CD4-positive, alpha-beta T cell treated with Interleukin-10 for 1 hour (primary cell): ENCODE results near the gene RBCK1.

ENCODE experiments used
- DNase-seq: peaks from one replicate; pipeline ENCODE4 v3.0.0-alpha.2; 2020

RBCK1 gene

GRCh38 chr20:420166-420620 is 12.1 kb downstream of the RBCK1 start:
- no peak for DNase-seq

- DNase-seq, result no peak
Observed at GRCh38 chr20:420721-421574, 12.8 kb downstream of the RBCK1 start.

DNA sequence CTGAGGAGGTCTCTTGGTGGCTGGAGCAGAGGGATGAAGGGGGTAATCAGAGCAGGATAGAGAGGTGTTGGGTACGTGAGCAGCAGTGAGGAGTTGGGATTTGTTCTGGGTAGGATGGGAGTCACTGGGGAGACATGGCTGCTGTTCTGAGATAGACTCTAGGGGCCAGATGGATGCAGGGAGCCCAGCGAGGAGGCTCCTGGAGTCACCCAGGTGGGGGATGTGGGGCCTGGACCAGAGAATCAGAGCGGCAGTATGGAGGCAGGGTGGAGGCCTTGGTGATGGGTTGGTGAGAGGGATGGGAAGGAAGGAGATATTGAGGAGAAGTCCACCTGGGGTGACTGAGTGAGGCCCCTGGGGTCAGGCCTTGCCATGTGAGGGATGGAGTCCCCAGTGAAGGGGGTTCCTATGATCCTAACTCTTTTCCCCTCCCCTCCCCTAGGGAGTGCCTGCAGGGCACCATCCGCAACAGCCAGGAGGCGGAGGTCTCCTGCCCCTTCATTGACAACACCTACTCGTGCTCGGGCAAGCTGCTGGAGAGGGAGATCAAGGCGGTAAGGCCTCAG is 13.7 kb downstream of the RBCK1 start:
- DNase-seq, result no peak

DNA sequence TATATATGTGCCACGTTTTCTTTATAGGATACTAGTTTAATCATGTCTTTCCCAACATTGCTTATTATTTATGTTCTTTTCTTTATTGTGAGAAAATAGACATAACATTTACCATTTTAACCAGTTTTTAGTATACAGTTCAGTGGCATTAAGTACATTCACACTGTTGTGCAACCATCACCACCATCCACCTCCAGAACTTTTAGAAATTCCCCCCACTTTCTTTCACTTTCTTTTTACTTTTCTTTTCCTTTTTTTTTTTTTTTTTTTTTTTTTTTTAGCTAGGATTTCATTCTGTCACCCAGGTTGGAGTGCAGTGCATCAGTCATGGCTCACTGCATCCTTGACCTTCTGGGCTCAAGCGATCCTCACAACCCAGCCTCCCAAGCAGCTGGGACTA is 18.5 kb downstream of the RBCK1 start:
- DNase-seq, result no peak

GRCh38 chr20:427401-427800 is 19.3 kb downstream of the RBCK1 start:
- no peak for DNase-seq

GRCh38 chr20:427849-428657 is 20.0 kb downstream of the RBCK1 start:
- DNase-seq, result no peak

GRCh38 chr20:428658-429200 is 20.6 kb downstream of the RBCK1 start:
- no peak for DNase-seq

GRCh38 chr20:430091-430999 is 22.2 kb downstream of the RBCK1 start:
- DNase-seq, result no peak

GRCh38 chr20:431012-431904 is 23.2 kb downstream of the RBCK1 start:
- peak; percentile 36 for DNase-seq

- no peak for DNase-seq
Observed at GRCh38 chr20:432208-432607, 24.1 kb downstream of the RBCK1 start.

- no peak for DNase-seq
Observed at GRCh38 chr20:432677-433299, 24.7 kb downstream of the RBCK1 start.

GRCh38 chr20:433300-433975 is 25.3 kb downstream of the RBCK1 start:
- peak; percentile 72 for DNase-seq

- no peak for DNase-seq
Observed at GRCh38 chr20:434221-434620, 26.1 kb downstream of the RBCK1 start.

DNA sequence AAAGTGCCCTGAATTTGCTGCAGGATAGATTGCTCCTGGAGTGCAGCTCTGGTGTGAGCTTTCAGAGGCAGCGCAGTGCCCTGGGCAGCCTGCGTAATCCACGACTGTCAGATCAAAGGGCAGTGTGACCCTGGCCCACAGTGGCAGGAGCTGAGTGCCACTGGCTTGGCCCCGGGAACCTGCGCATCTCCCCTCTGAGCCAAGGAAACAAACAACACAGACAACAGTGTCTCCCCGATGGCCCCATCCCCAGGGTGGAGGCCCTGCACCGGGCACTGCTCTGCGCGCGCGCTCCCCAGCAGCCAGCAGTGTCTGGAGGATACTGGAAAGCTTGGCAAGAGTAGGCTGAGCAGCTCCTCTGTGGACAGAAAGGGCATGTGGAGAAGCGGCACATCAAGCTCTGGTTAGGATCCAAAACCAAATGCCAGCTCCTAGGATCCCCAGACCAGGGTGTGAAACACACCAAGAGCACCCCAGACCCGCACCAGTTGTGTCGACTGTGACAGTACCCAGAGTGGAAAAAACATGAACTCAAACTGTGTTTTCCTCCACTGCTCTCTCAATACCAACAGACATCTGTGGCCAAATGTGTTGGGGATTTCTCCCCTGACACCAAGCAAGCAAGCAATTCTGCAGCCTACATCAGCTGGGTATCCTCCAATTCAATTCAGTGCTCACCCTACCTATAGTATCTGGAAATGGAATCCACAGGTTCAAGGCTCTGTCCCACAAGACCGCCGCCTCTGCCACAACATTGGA is 26.7 kb downstream of the RBCK1 start:
- DNase-seq, result no peak

- DNase-seq, result no peak
Observed at GRCh38 chr20:435558-435957, 27.5 kb downstream of the RBCK1 start.

- no peak for DNase-seq
Observed at GRCh38 chr20:436476-436875, 28.4 kb downstream of the RBCK1 start.

DNA sequence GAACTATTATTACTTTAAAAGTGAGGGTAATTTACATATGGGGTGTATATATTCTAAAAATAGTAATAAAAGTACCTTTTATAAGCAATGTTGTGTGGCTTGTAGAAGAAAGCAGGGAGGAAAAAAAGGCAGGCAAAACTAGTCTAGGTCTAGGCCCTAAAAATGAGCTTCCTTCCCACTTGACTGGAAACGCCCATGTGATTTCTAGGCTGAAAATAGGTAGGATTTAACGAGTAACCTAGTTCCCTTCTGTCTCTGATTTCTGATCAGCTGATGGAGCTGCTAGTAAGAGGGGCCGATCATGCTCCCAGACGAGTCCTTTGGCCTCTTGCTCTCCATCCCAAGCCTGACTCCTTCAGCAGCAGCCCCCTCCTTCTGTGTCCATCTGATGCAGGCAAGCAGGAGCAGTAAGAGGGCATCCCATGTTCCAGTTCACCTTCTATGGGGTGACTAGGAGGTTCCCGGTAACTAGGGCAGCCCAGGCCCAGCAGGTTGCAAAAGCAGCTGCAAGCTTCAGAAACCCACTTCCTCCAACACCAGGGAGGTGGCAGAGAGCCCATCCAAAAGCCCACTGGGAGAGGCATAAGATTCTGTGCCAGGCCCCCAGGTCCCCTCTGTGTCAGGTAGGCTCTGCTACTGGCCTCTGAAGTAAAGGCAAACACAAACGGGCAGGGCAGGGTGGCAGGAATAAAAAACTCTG is 29.8 kb downstream of the RBCK1 start:
- DNase-seq, result peak; percentile 14
